Lower leg skin (tissue), 4 donors: ENCODE data around the gene NT5M. TPM values are rescaled to one million over a fixed set of nuclear protein-coding genes. Genes with fewer than 3 reads are reported as not detected.
"Not testable (repeated sequence)": the region's sequence is repeated elsewhere in the genome, so short reads cannot be mapped to it uniquely, and the experiment has no call there.

Experiments
- DNase-seq, 2 donors: peaks; one replicate each; pipeline ENCODE4 v3.0.0-alpha.2; 2019; ENCODE audit warnings: low spot score in 2 of 2
- H3K4me3 ChIP-seq: fragments of 200-600 bp; sonication (generic); 2 replicates; pipeline ENCODE4 v1.5.1; 2017; ENCODE audit warnings: mild to moderate bottlenecking, low read depth; ENCODE audit not compliant: poor library complexity, severe bottlenecking
- POLR2A ChIP-seq, 2 donors: fragments of 450-650 bp; IDR thresholded peaks; one replicate each; pipeline ENCODE4 v1.6.1; 2016 to 2017; ENCODE audit warnings: antibody characterized with exemption in 2 of 2, mild to moderate bottlenecking in 1 of 2, moderate library complexity in 1 of 2
- WGBS, 2 donors: methylation state at CpG; one replicate each; pipeline ENCODE4 v1.1.5; 2018; 5-methylcytosine and 5-hydroxymethylcytosine counted together
- intact Hi-C: fragments of 100-400 bp; cut with DNase I; formaldehyde crosslinking; loops from one replicate; pipeline ENCODE4 v1.15.0; 2023; ENCODE audit warnings: low total_unique reads
- total RNA-seq, 4 donors: library from RNA; depleted of rRNA; stranded (reverse); fragments of >200 nt; gene quantifications; one replicate each; pipeline ENCODE4 v1.1.0, GENCODE V29; 2016
- TF ChIP-seq, protein P1 (sequence below), 3 donors: fragments of 450-650 bp; IDR thresholded peaks; one replicate each; pipeline ENCODE4 v1.5.1; 2016; ENCODE audit warnings: antibody characterized with exemption in 3 of 3, mild to moderate bottlenecking in 3 of 3, moderate library complexity in 2 of 3

Gene NT5M
- 1 to 10 TPM in 2 of 4 donors, under 1 TPM in 2; 0.53 to 4.5 (median 1.1) TPM for total RNA-seq

DNA sequence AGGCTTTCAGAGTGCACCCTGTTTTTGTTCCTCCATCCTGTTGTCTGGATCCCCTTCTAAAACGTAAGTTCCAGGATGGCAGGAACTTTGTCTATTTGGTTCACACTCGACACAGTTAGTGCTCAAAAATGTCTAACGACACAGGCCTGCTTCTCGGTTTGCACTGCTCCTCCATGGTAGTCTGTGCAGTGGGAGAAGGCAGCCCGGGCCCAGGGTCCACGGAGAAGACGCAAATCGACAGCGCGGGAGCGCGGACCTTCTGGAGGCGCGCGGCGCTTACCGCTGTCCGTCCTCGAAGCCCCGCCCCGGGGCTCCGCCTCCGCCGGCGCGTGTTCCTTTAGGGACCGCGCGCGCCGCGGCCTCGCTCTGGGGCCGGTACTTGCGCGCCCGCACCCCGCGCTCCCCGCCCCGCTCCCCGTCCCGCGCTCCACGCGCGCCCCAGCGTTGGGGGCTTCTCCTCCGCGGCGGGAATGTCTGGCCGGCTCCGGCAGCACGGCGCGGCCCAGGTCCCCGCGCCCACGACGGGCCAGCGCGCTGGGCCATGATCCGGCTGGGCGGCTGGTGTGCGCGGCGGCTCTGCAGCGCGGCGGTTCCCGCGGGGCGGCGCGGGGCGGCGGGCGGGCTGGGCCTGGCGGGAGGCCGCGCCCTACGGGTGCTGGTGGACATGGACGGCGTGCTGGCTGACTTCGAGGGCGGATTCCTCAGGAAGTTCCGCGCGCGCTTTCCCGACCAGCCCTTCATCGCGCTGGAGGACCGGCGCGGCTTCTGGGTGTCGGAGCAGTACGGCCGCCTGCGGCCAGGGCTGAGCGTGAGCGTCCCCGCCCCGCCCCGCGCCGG lies at the start of gene NT5M:
TSS of gene NT5M (plus strand) at position 364 of the 837 bp plus-strand sequence. CDS start at position 542, 178 bp downstream.
- intact Hi-C loops, result no loop called here
- peak within 1 kb of the TSS; percentile 22 for H3K4me3 ChIP-seq
- DNase-seq, result peak; percentile 43 to 94
- no peak for TF ChIP-seq POLR2A (IDR thresholded peaks at IDR 0.05)
- TF ChIP-seq, protein P1, sequence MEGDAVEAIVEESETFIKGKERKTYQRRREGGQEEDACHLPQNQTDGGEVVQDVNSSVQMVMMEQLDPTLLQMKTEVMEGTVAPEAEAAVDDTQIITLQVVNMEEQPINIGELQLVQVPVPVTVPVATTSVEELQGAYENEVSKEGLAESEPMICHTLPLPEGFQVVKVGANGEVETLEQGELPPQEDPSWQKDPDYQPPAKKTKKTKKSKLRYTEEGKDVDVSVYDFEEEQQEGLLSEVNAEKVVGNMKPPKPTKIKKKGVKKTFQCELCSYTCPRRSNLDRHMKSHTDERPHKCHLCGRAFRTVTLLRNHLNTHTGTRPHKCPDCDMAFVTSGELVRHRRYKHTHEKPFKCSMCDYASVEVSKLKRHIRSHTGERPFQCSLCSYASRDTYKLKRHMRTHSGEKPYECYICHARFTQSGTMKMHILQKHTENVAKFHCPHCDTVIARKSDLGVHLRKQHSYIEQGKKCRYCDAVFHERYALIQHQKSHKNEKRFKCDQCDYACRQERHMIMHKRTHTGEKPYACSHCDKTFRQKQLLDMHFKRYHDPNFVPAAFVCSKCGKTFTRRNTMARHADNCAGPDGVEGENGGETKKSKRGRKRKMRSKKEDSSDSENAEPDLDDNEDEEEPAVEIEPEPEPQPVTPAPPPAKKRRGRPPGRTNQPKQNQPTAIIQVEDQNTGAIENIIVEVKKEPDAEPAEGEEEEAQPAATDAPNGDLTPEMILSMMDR (IDR thresholded peaks at IDR 0.05), result no peak
- 1% methylated on average over 12 to 72 of the region's 107 CpGs for WGBS, 2 donors

DNA sequence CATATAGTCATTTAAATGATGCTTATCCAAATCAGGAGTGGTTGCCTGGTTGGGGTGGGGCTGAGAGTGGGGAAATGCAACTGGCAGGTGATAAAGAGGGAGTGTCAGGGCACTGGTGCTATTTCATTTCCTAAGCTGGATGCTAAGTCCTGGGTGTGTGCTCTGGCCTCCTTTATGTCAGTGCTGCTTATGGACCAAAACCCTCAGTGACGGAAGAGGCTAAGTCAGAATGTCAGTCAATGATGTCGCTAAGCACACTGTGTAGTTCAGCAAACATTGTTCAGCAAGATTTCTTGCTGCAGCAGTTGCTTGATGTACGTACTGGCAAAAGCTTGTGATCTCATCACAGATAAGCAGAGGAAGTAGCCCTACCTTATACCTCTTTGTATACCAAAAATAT lies 49.8 kb upstream of the NT5M start:
- DNase-seq, result no peak
- no peak overlapping the region for H3K4me3 ChIP-seq
- 87 to 88% methylated on average over 3 of the region's 3 CpGs for WGBS, 2 donors
- TF ChIP-seq, protein P1 (IDR thresholded peaks at IDR 0.05), result no peak
- TF ChIP-seq POLR2A (IDR thresholded peaks at IDR 0.05), result no peak
- intact Hi-C loops, result no loop called here

DNA sequence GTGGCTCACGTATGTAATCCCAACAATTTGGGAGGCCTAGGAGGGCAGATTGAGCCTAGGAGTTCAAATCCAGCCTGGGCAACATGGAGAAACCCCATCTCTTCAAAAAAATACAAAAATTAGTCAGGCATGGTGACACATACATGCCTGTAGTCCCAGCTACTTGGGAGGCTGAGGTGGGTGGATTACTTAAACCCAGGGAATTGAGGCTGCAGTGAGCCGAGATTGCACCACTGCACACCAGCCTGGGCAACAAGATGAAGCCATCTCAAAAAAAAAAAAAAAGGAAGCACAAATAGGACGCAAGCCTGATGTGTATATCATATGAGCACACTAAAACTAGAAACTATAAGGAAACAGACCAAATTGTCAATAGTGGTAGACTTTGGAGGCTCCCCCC lies 49.1 kb upstream of the NT5M start:
- no peak for TF ChIP-seq POLR2A (IDR thresholded peaks at IDR 0.05)
- TF ChIP-seq, protein P1 (IDR thresholded peaks at IDR 0.05), result no peak
- H3K4me3 ChIP-seq, result no peak overlapping the region
- intact Hi-C loops, result no loop called here
- DNase-seq, result no peak
- 90 to 92% methylated on average over 3 of the region's 3 CpGs for WGBS, 2 donors

DNA sequence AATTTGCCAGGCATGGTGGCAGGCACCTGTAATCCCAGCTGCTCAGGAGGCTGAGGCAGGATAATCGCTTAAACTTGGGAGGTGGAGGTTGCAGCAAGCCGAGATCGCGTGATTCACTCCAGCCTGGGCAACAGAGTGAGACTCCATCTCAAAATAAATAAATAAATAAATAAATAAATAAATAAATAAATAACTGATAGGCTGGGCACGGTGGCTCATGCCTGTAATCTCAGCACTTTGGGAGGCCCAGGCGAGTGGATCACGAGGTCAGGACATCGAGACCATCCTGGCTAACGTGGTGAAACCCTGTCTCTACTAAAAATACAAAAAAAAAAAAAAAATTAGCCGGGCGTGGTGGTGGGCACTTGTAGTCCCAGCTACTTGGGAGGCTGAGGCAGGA lies 47.5 kb upstream of the NT5M start:
- not testable (repeated sequence) for DNase-seq

DNA sequence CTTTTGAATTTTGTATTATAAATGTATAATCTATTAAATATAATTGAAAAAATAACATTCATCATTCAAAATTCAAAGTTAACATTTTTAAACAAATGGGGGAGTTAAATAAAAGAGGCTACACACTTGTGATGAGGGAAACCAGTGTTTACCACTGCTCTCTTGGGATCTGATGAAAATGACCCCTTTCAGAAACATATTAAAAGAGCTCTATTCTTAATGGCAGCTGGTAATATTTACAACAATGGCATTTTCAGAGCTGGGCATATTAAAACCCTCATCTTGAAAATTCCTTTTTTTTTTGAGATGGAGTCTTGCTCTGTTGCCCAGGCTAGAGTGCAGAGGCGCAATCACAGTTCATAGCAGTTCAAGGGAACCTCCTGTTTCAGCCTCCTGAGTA lies 46.9 kb upstream of the NT5M start:
- WGBS, 2 donors, result 90 to 96% methylated on average over 1 of the region's 1 CpG
- intact Hi-C loops, result no loop called here
- TF ChIP-seq POLR2A (IDR thresholded peaks at IDR 0.05), result no peak
- TF ChIP-seq, protein P1 (IDR thresholded peaks at IDR 0.05), result no peak
- H3K4me3 ChIP-seq, result no peak overlapping the region
- no peak for DNase-seq

More for the DNA sequence above, 47.5 kb upstream of the NT5M start:
- H3K4me3 ChIP-seq, intact Hi-C loops: not testable (repeated sequence)
- 90 to 93% methylated on average over 11 of the region's 11 CpGs for WGBS, 2 donors

DNA sequence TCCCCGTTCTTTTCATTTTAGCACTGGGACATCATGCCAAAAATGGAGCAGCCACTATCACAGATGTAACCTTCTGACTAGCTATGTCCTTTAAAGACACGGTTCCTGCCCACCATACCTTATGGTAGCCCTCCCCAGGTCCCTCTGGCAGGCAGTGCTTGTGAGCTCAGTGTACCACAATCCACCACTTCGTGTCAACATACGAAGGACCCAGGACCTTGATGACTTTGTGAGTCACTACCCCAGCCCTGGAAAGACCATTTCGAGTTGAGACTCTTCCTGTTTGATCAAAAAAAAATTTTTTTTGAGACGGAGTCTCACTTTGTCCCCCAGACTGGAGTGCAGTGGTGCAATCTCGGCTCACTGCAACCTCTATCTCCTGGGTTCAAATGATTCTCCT lies 45.2 kb upstream of the NT5M start:
- DNase-seq, result no peak
- TF ChIP-seq, protein P1 (IDR thresholded peaks at IDR 0.05), result no peak
- no peak overlapping the region for H3K4me3 ChIP-seq
- WGBS, 2 donors, result 91 to 92% methylated on average over 7 of the region's 7 CpGs
- intact Hi-C loops, result no loop called here
